Glomerular visceral epithelial cell (primary cell): ENCODE measurements around the gene HAAO.

Experiments used
- DNase-seq: peaks from one replicate; pipeline ENCODE4 v3.0.0-alpha.2; 2016; ENCODE audit errors: extremely low spot score

Gene HAAO

DNA sequence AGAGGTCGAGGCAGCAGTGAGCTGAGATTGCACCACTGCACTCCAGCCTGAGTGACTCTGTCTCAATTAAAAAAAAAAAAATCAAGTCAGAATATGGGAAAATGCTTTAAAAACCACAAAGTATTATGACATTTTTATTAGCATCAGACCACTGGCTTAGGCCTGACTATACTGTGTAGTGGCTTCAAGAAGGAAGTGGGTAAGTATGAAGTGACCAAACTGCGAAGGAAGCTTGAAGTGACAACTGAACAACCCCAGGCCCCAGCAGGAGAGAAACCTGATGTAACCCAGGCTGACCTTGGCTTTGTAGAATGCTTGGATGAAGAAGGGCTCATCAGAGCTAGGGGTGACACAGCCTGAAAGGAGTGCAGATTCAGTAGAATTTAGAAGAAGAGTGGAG is 21.4 kb upstream of the HAAO start:
- DNase-seq = no peak

DNA sequence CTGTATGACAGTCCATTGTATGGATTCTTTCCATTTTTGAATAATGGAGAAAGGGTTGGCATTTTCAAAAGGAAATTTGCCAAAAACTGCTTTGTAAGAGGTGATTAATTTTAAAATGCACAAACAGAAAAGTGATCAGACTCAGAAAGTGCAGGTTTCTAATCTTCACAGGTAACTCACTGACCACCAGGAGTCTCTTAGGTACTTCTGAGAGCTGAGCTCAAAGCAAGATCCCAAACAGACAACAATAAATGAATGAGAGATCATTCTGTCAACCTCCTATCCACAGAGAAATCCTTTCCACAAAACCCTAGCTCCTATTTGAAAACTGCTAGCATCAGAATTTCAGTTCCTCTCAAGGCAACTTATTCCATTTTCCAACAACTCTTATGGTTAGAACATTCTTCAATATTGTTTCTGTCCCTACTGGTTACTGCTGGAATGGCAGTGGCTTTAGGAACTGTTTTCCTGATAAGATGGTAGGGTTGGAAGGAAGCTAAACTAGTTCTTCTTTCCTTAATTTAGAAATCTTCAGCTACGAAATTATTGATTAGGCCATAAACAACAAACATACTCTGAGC is 20.6 kb upstream of the HAAO start:
- no peak for DNase-seq

GRCh38 chr2:42810971-42811811 is 18.8 kb upstream of the HAAO start:
- DNase-seq = peak; percentile 35

- peak; percentile 93 for DNase-seq
Observed at GRCh38 chr2:42810121-42810970, 18.0 kb upstream of the HAAO start.

- DNase-seq = peak; percentile 89
Observed at GRCh38 chr2:42809819-42810120, 17.4 kb upstream of the HAAO start.

- no peak for DNase-seq
Observed at GRCh38 chr2:42809131-42809818, 16.9 kb upstream of the HAAO start.

GRCh38 chr2:42808301-42808700 is 15.9 kb upstream of the HAAO start:
- DNase-seq = no peak

- no peak for DNase-seq
Observed at GRCh38 chr2:42806786-42807185, 14.4 kb upstream of the HAAO start.

DNA sequence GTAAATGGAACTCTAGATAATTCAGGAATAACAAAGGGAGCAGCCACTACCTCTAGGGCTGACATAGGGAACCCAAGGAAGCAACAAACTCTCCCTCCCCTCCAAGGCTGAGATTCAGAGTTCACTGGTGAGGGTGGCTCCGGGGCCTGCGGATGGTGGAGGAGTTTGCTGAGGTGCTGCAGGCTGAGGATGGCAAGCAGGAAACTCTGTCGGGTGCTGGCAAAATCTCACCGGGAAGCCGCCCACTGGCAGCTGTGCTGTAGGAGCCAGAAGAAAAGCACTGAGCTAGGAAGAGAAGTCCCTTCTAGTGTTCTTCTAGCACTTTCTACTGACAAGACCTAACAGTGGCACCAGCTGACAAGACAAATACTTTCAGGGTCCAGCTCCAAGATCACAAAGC is 12.5 kb upstream of the HAAO start:
- no peak for DNase-seq

DNA sequence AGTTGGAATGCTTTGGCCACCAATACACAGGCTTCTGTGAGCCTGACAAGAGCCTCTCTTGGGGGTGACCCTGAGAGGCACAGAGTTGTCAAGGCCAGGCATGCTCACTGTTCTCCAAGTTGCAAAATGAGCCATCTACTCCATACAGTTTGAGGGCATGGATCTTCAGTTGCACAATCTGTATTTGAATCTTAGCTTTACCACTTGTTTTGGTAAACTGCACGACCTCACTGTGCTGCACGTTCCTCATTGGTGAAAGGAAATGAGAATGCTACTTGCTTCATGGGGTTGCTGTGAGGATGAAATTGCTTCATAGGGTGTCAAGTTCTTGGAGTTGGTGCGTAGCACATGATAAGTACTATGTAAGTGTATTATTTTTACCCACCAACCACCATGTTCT is 12.0 kb upstream of the HAAO start:
- no peak for DNase-seq

GRCh38 chr2:42802150-42802549 is 9.8 kb upstream of the HAAO start:
- DNase-seq = no peak

- peak; percentile 16 for DNase-seq
Observed at GRCh38 chr2:42801381-42801780, 9.0 kb upstream of the HAAO start.

DNA sequence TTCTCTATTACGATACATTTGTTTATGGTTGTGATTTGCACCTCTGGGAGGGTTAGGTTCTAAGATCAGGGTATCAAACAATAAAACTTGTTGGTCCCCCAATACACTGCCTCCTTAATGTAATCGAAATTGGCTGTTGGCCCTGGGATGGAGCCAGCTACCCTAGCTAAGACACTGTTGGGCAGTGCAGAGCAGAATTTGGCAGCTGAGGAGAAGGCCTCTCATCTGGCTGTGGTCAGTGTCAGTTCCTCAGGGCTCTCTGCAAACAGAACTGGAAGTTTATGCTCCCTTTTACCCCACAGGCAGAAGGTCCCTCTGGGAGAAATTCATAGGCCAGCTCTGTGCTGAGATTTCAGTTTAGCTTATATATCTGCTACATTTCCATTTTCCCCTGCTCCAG is 8.6 kb upstream of the HAAO start:
- DNase-seq = no peak

- no peak for DNase-seq
Observed at GRCh38 chr2:42800461-42800962, 8.1 kb upstream of the HAAO start.

DNA sequence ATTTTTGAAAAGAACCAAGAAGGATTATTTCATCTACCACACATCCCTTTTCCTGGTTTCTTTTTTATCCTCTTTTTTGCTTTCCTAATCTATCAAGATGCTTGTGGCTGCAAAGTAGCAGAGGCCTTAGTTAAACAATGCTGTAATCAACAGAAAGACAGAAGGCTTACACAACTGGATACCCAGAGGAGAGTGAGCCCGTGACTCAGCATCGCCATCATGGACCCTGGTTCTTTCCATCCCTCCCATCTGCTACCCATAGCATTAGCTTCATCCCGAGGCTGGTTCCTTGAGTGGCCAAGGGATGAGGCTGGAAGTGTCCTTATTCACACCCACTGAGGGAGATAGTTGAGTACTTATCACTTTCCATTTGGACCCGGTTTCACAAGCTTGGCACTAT is 7.5 kb upstream of the HAAO start:
- no peak for DNase-seq

DNA sequence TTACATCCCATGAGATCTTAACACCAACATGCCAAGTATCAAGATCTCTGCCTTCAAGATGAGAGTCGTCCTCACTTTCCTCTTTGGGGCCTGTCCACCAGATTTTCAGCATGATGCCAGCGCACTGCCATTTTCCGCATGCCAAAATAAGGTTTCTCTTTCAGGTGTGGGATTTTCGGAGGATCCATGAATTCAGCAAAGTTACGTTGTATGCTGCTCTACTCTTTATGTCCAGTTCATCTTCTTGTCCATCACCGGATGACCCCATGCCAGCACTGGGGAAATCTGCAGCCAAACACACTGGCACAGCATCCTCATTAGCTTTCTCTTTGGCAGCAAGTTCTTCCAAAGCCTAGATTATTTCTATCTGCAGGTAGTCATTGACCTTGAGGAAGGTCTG is 4.9 kb upstream of the HAAO start:
- no peak for DNase-seq

GRCh38 chr2:42796427-42797248 is 4.3 kb upstream of the HAAO start:
- no peak for DNase-seq

GRCh38 chr2:42795841-42796301 is 3.5 kb upstream of the HAAO start:
- DNase-seq = peak; percentile 36

DNA sequence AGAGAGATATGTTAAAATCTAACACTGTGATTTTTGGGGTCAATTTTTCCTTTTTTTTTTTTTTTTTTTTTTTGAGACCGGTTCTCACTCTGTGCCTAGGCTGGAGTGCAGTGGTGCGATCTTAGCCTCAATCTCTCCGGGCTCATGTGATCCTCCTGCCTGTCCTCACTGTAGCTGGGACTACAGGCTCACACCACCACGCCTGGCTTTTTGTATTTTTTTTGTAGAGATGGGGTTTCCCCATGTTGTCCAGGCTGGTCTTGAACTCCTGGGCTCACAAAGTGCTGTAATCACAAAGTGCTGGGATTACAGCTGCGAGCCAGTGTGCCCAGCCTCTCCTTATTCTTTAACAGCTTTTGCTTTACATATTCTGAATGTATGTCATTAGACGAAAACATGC is 2.9 kb upstream of the HAAO start:
- DNase-seq = no peak

DNA sequence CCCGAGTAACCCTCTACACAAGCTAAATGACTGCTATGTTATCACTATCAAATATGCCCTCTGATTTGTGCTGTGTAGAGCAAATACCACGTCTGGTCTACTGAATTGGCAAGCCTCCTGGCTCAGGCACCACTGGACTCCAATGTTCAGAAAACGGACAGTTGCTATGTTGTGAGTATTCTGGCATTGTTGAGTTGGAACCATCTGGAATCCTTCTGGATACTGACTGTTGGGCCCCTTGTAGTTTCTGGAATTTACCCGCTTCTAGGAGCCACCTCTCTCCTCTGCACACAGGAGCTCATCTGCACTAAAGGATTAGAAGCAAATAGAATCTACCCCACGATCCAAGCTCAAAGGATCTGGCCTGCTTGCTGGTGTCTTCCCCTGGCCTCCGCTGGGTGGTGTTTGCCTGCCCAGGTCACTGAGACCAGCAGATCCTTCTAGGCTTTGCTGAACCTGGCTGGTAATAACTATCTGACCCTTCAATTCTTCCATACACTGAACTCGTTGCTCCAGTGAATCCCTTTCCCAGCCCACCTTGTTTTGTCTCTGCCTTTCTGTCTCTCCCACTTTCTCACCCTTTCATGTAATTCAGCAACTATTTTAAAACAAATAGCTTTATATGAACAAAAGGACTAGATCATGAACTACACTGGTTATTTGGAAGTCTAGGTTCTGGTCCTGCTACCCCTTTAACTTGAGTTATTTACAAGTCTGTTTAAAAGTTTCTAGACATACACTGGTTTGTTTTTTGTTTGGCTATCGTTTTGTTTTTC is 2.1 kb upstream of the HAAO start:
- no peak for DNase-seq
